ENCODE results near the gene PDZD11. TPM values are rescaled to one million over a fixed set of nuclear protein-coding genes. Genes with fewer than 3 reads are reported as not detected.

The PDZD11 gene
- total RNA-seq, 1 experiment from 2014 or later = 30.6 TPM

GRCh38 chrX:70240751-70241150 is 49.0 kb downstream of the PDZD11 start:
- H3K9me3 Mint-ChIP-seq = peaks cover 52 to 68% of the 10 kb centered on the region in 2 experiments
- Histone ChIP-seq H3K79me2 (ENCODE audit: insufficient read depth, low read length) (no peaks in the 10 kb centered on the region), H2BK20ac (ENCODE audit: low read depth, low read length, poor library complexity, severe bottlenecking) (no peak overlapping the region)

More at GRCh38 chrX:70240751-70241150, 49.0 kb downstream of the PDZD11 start:
- no peak overlapping the region for H4K91ac ChIP-seq (ENCODE audit: insufficient read length, low read depth, low read length)
- H4K20me1 ChIP-seq (ENCODE audit: control insufficient read depth, insufficient read depth, insufficient read length) = no peaks in the 10 kb centered on the region
- no peaks in the 10 kb centered on the region for H3K79me1 ChIP-seq (ENCODE audit: insufficient read depth, low read depth, low read length, poor library complexity, severe bottlenecking)
- Mint-ChIP-seq H3K4me3 (no peak overlapping the region), H3K27ac (no peak overlapping the region), H3K27me3 (ENCODE audit: low read depth) (no peaks in the 10 kb centered on the region), H3K4me1 (peaks cover 17% of the 10 kb centered on the region in 2 experiments), H3K36me3 (ENCODE audit: insufficient read depth in 1 of 3, low read depth in 3 of 3) (peaks cover 0 to 2% (median 0%) of the 10 kb centered on the region in 3 experiments; a peak in 2 of 7 replicates)
- no peak overlapping the region for H3K18ac ChIP-seq (ENCODE audit: insufficient read length, low read depth, low read length)
- no peak overlapping the region for H2AFZ ChIP-seq (ENCODE audit: low read length)
- no peak overlapping the region for H2AK5ac ChIP-seq (ENCODE audit: insufficient read length, low read length)
- no peak overlapping the region for H3K56ac ChIP-seq (ENCODE audit: insufficient read length, low read depth, low read length)
- H2BK15ac ChIP-seq (ENCODE audit: low read depth, low read length) = no peak overlapping the region
- H3T11ph ChIP-seq (ENCODE audit: low read length) = no peak overlapping the region
- TF ChIP-seq, protein P1, sequence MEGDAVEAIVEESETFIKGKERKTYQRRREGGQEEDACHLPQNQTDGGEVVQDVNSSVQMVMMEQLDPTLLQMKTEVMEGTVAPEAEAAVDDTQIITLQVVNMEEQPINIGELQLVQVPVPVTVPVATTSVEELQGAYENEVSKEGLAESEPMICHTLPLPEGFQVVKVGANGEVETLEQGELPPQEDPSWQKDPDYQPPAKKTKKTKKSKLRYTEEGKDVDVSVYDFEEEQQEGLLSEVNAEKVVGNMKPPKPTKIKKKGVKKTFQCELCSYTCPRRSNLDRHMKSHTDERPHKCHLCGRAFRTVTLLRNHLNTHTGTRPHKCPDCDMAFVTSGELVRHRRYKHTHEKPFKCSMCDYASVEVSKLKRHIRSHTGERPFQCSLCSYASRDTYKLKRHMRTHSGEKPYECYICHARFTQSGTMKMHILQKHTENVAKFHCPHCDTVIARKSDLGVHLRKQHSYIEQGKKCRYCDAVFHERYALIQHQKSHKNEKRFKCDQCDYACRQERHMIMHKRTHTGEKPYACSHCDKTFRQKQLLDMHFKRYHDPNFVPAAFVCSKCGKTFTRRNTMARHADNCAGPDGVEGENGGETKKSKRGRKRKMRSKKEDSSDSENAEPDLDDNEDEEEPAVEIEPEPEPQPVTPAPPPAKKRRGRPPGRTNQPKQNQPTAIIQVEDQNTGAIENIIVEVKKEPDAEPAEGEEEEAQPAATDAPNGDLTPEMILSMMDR (conservative IDR thresholded peaks at IDR 0.05) = no peak
- no peak overlapping the region for H4K5ac ChIP-seq (ENCODE audit: insufficient read length, low read depth, low read length)
- H3K9ac ChIP-seq (ENCODE audit: extremely low read depth, insufficient read length, low read length) = no peak overlapping the region
- H2BK120ac ChIP-seq (ENCODE audit: low read depth, low read length, poor library complexity, severe bottlenecking) = no peak overlapping the region
- no peak overlapping the region for H3K4ac ChIP-seq (ENCODE audit: low read depth, low read length)
- no peak overlapping the region for H2BK5ac ChIP-seq (ENCODE audit: insufficient read length, low read length)
- H3K4me2 ChIP-seq (ENCODE audit: insufficient read depth, insufficient read length, low read length) = no peak overlapping the region
- no peaks in the 10 kb centered on the region for H3K27me3 ChIP-seq (ENCODE audit: insufficient read depth, low read length)
- H2BK12ac ChIP-seq (ENCODE audit: insufficient read length, low read depth, low read length) = no peak overlapping the region
- no peaks in the 10 kb centered on the region for H3K4me1 ChIP-seq (ENCODE audit: insufficient read depth, low read length)
- no peak overlapping the region for H3K14ac ChIP-seq (ENCODE audit: insufficient read depth, low read length)
- no peak overlapping the region for H3K23ac ChIP-seq (ENCODE audit: insufficient read length, low read depth, low read length)
- H3K27ac ChIP-seq (ENCODE audit: insufficient read length, low read depth, low read length) = no peak overlapping the region
- WGBS (ENCODE audit: extremely low coverage, insufficient read length, low lambda C conversion rate) = no CpG with 5 or more reads among the region's 1 CpG
- DNase-seq = no peak
- H3K9me3 ChIP-seq (ENCODE audit: control insufficient read depth, low read depth, low read length) = peaks cover 35% of the 10 kb centered on the region
- H3K23me2 ChIP-seq (ENCODE audit: insufficient read length, low read depth, low read length, poor library complexity, severe bottlenecking) = no peaks in the 10 kb centered on the region
- no peak overlapping the region for H4K8ac ChIP-seq (replicated peaks; ENCODE audit: insufficient read length, low read depth, low read length)

Other genes starting within 250 kb of the PDZD11 start
- not detected in 2 replicates for gene AWAT2, start 240.0 kb downstream of the PDZD11 start, total RNA-seq (2021)
- gene OTUD6A, start 227.5 kb downstream of the PDZD11 start, total RNA-seq (2021) = 0.18 TPM in 1 of 2 replicates, not detected in the other
- gene IGBP1, start 156.5 kb downstream of the PDZD11 start, total RNA-seq (2021) = 41.6 and 45.0 TPM in 2 replicates
- not detected in 2 replicates for gene DGAT2L6, start 112.4 kb downstream of the PDZD11 start, total RNA-seq (2021)
- gene AWAT1, start 55.3 kb downstream of the PDZD11 start, total RNA-seq (2021) = not detected in 2 replicates
- gene P2RY4, start 29.7 kb downstream of the PDZD11 start, total RNA-seq (2021) = 0.18 TPM in 1 of 2 replicates, not detected in the other
- not detected in 2 replicates for gene ARR3, start 21.6 kb downstream of the PDZD11 start, total RNA-seq (2021)
- gene RAB41, start 7.8 kb downstream of the PDZD11 start, total RNA-seq (2021) = not detected in 2 replicates
- gene KIF4A, start 177 bp upstream of the PDZD11 start, total RNA-seq (2021) = 41.4 and 41.8 TPM in 2 replicates
- gene GDPD2, start 133.4 kb upstream of the PDZD11 start, total RNA-seq (2021) = 13.9 and 14.1 TPM in 2 replicates
- gene DLG3, start 154.9 kb upstream of the PDZD11 start, total RNA-seq (2021) = 71.2 and 71.6 TPM in 2 replicates